Stimulated activated CD4-positive, alpha-beta T cell treated with anti-CD3 and anti-CD28 coated beads, Interleukin-15, amount 100 ng/mL, for 1 hour (primary cell): ENCODE results near the gene TRAP1.

Experiments
- DNase-seq, 2 donors: peaks; one replicate each; pipeline ENCODE4 v3.0.0-alpha.2; 2020; ENCODE audit warnings: low read depth in 1 of 2, low spot score in 1 of 2

The TRAP1 gene

GRCh38 chr16:3717235-3718018 is at the start of gene TRAP1:
Gene TRAP1 (minus strand): TSS chr16:3717524. CDS start chr16:3717508, 16 bp downstream.
- DNase-seq = peak; percentile 87 to 96

- DNase-seq = no peak
Observed at GRCh38 chr16:3766177-3766576, 48.9 kb upstream of the TRAP1 start.

GRCh38 chr16:3764409-3764808 is 47.1 kb upstream of the TRAP1 start:
- no peak for DNase-seq

- DNase-seq = no peak
Observed at GRCh38 chr16:3762107-3762750, 44.9 kb upstream of the TRAP1 start.

- DNase-seq = no peak
Observed at GRCh38 chr16:3761375-3762106, 44.2 kb upstream of the TRAP1 start.

GRCh38 chr16:3760518-3760917 is 43.2 kb upstream of the TRAP1 start:
- DNase-seq = no peak

- no peak for DNase-seq
Observed at GRCh38 chr16:3759736-3760135, 42.4 kb upstream of the TRAP1 start.

GRCh38 chr16:3756113-3756512 is 38.8 kb upstream of the TRAP1 start:
- no peak for DNase-seq

GRCh38 chr16:3755249-3755648 is 37.9 kb upstream of the TRAP1 start:
- DNase-seq = no peak

GRCh38 chr16:3754772-3755171 is 37.4 kb upstream of the TRAP1 start:
- no peak for DNase-seq

GRCh38 chr16:3754081-3754703 is 36.9 kb upstream of the TRAP1 start:
- no peak for DNase-seq

GRCh38 chr16:3752984-3753383 is 35.7 kb upstream of the TRAP1 start:
- DNase-seq = no peak

- DNase-seq = no peak
Observed at GRCh38 chr16:3751878-3752277, 34.6 kb upstream of the TRAP1 start.

- DNase-seq = no peak
Observed at GRCh38 chr16:3748307-3748706, 31.0 kb upstream of the TRAP1 start.

GRCh38 chr16:3745751-3746355 is 28.5 kb upstream of the TRAP1 start:
- no peak for DNase-seq

- DNase-seq = no peak
Observed at GRCh38 chr16:3744018-3744417, 26.7 kb upstream of the TRAP1 start.

GRCh38 chr16:3740934-3741333 is 23.6 kb upstream of the TRAP1 start:
- no peak for DNase-seq

- DNase-seq = no peak
Observed at GRCh38 chr16:3740186-3740585, 22.9 kb upstream of the TRAP1 start.

GRCh38 chr16:3739636-3740035 is 22.3 kb upstream of the TRAP1 start:
- DNase-seq = no peak

GRCh38 chr16:3738541-3738940 is 21.2 kb upstream of the TRAP1 start:
- DNase-seq = no peak

GRCh38 chr16:3738128-3738527 is 20.8 kb upstream of the TRAP1 start:
- no peak for DNase-seq
